Activated CD8-positive, alpha-beta memory T cell treated with anti-CD3 and anti-CD28 coated beads, Interleukin-2, amount 50 U/mL, for 4 hours (primary cell): ENCODE results near the gene GRM3.

ENCODE experiments used
- DNase-seq: peaks from one replicate; pipeline ENCODE4 v3.0.0-alpha.2; 2020

GRM3 gene

DNA sequence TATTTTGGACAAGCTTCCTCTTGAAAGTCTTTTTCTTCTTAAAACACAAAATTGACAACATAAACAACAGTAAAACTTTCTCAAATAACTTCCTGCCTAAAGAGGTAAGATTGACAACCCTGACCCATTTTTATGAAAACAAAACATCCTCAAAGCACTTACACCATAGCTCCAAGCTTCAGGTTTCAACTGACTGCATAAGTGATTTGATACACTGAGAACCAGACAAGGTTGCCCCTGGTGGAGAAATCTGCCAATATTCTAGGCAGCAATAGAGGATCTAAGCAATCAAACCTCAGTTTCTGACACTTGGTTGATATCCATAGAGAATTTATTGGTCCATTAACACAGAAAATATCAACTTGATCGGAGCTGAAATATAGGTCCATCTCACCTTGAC, 267.9 kb downstream of the GRM3 start:
- no peak for DNase-seq

DNA sequence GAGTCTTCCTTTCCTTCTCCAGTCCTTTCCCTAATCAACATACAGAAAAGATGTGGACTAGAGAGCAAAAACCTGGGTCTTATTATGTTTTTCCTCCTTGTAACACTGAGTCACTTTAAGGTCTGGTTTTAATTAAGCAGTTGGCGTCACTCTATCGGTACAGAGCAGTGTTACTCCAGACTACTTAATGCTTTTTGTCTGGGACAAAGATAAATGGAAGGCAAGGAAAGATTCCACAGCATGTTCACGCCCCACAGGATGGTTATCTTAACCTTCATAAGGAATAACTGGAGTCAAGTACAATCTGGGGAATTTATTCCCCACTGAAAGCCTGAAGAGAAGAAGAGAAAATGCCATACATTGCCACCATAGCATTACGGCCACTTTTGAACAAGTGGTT, 270.0 kb downstream of the GRM3 start:
- DNase-seq, result no peak
